Measurements from ENCODE around the gene SEMA3C. TPM values are rescaled to one million over a fixed set of nuclear protein-coding genes. Genes with fewer than 3 reads are reported as not detected.

SEMA3C gene
- total RNA-seq, 1 experiment from 2014 or later, result 13.3 TPM

DNA sequence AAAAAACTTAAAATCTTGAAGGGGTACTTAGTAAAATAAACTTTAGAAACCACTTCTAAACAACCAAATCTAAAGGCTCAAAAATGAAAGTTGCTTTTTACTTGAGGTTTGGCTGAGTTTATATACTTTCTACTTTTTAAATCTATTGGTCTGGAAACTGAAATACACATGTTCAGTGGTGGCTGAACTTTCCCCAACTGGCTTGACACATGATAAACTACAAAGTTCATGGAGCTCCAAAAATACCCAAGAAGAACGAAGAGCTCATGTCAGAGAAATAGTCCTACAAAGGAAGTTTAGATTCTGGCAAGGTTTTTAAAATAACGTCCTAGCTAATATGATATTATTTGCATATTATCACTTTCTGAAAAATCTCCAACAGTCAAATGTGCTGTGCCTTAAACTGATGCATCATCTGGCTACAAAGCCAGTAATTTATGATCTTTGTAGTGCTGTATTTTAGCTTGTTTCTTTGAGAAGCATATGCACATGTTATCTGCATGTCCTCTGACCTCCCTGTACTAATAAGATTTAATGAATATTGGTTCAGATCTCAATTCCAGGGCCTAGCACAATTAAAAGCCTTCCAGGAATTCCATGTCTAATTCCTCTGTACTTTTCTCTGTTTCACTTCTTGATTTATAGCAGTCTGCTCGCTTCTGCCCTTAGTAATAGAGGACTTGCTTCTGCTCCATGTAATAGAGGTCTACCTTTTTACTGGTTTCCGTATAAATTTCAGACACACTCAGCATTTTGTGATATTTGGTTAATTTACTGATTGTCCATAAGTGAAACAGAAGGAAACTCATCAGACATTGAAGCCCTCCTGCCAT lies 28.2 kb downstream of the SEMA3C start:
- H3K27me3 ChIP-seq (replicated peaks; ENCODE audit: insufficient read depth, low read depth, low read length, poor library complexity), result no peaks in the 10 kb centered on the region
- TF ChIP-seq, protein P1, sequence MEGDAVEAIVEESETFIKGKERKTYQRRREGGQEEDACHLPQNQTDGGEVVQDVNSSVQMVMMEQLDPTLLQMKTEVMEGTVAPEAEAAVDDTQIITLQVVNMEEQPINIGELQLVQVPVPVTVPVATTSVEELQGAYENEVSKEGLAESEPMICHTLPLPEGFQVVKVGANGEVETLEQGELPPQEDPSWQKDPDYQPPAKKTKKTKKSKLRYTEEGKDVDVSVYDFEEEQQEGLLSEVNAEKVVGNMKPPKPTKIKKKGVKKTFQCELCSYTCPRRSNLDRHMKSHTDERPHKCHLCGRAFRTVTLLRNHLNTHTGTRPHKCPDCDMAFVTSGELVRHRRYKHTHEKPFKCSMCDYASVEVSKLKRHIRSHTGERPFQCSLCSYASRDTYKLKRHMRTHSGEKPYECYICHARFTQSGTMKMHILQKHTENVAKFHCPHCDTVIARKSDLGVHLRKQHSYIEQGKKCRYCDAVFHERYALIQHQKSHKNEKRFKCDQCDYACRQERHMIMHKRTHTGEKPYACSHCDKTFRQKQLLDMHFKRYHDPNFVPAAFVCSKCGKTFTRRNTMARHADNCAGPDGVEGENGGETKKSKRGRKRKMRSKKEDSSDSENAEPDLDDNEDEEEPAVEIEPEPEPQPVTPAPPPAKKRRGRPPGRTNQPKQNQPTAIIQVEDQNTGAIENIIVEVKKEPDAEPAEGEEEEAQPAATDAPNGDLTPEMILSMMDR (conservative IDR thresholded peaks at IDR 0.05; ENCODE audit: low read depth, low read length), result no peak
- TF ChIP-seq EZH2 (IDR thresholded peaks at IDR 0.05; ENCODE audit: borderline replicate concordance, low read depth, low read length, poor library complexity, severe bottlenecking), result no peak
- no TSS peak for BruUV-seq (replicated peaks)
- ChIA-PET POLR2A (ENCODE audit: low non-redundant PET) (no interaction called here), CTCF (no interaction called here)
- no peaks in the 10 kb centered on the region for H3K36me3 ChIP-seq (ENCODE audit: insufficient read depth, low read length, poor library complexity, severe bottlenecking)
- H3K9me3 ChIP-seq (ENCODE audit: low read depth, low read length, poor library complexity, severe bottlenecking), result no peaks in the 10 kb centered on the region
- no peaks in the 10 kb centered on the region for H3K4me1 ChIP-seq (ENCODE audit: insufficient read depth, low read length, poor library complexity, severe bottlenecking)
- DNase-seq (ENCODE audit: low spot score), result no peak
- intact Hi-C loops (cut with micrococcal nuclease; ENCODE audit: unreplicated experiment), result no loop called here
- no peak overlapping the region for H3K27ac ChIP-seq (ENCODE audit: low read depth, low read length, poor library complexity, severe bottlenecking)
- H3K4me3 ChIP-seq (ENCODE audit: low read depth, low read length, poor library complexity, severe bottlenecking), result no peak overlapping the region

DNA sequence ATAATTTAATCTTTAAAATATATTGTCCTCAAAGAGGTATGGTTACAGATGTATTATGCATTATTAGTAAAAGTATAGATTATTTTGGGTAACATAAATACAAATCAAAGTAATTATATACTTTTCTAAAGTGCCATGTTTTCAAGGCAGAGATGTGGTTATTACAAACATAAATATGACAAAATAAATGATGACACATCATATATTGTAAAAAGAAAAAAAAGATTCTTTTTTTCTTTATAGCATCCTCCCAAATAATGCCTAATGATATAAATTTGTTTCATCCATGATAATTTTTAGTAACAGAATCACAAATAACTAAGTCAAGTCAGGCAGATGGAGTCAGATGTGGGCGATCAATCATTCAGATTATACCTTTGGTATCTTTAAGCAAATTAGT lies 29.3 kb downstream of the SEMA3C start:
- BruUV-seq (replicated peaks), result no TSS peak
- no peak for DNase-seq (ENCODE audit: low spot score)
- Histone ChIP-seq H3K27me3 (replicated peaks; ENCODE audit: insufficient read depth, low read depth, low read length, poor library complexity) (no peaks in the 10 kb centered on the region), H3K27ac (ENCODE audit: low read depth, low read length, poor library complexity, severe bottlenecking) (no peak overlapping the region), H3K4me3 (ENCODE audit: low read depth, low read length, poor library complexity, severe bottlenecking) (no peak overlapping the region), H3K9me3 (ENCODE audit: low read depth, low read length, poor library complexity, severe bottlenecking) (no peaks in the 10 kb centered on the region), H3K4me1 (ENCODE audit: insufficient read depth, low read length, poor library complexity, severe bottlenecking) (no peaks in the 10 kb centered on the region), H3K36me3 (ENCODE audit: insufficient read depth, low read length, poor library complexity, severe bottlenecking) (no peaks in the 10 kb centered on the region)
- no peak for TF ChIP-seq EZH2 (IDR thresholded peaks at IDR 0.05; ENCODE audit: borderline replicate concordance, low read depth, low read length, poor library complexity, severe bottlenecking)
- TF ChIP-seq, protein P1 (conservative IDR thresholded peaks at IDR 0.05; ENCODE audit: low read depth, low read length), result no peak
- CTCF ChIA-PET, result no interaction called here
- POLR2A ChIA-PET (ENCODE audit: low non-redundant PET), result no interaction called here
- intact Hi-C loops (cut with micrococcal nuclease; ENCODE audit: unreplicated experiment), result no loop called here

- TF ChIP-seq EZH2 (IDR thresholded peaks at IDR 0.05; ENCODE audit: borderline replicate concordance, low read depth, low read length, poor library complexity, severe bottlenecking), result no peak
- TF ChIP-seq, protein P1 (conservative IDR thresholded peaks at IDR 0.05; ENCODE audit: low read depth, low read length), result no peak
- Histone ChIP-seq H3K4me3 (ENCODE audit: low read depth, low read length, poor library complexity, severe bottlenecking) (no peak overlapping the region), H3K27me3 (replicated peaks; ENCODE audit: insufficient read depth, low read depth, low read length, poor library complexity) (no peaks in the 10 kb centered on the region), H3K27ac (ENCODE audit: low read depth, low read length, poor library complexity, severe bottlenecking) (no peak overlapping the region), H3K4me1 (ENCODE audit: insufficient read depth, low read length, poor library complexity, severe bottlenecking) (peaks cover 3% of the 10 kb centered on the region), H3K36me3 (ENCODE audit: insufficient read depth, low read length, poor library complexity, severe bottlenecking) (no peaks in the 10 kb centered on the region), H3K9me3 (ENCODE audit: low read depth, low read length, poor library complexity, severe bottlenecking) (no peaks in the 10 kb centered on the region)
- intact Hi-C loops (cut with micrococcal nuclease; ENCODE audit: unreplicated experiment), result no loop called here
- CTCF ChIA-PET, result no interaction called here
- POLR2A ChIA-PET (ENCODE audit: low non-redundant PET), result no interaction called here
- DNase-seq (ENCODE audit: low spot score), result no peak
- no TSS peak for BruUV-seq (replicated peaks)
Measured at GRCh38 chr7:80885757-80886156, 33.1 kb downstream of the SEMA3C start.

All from A673 (cell line).